Measurements from ENCODE around the gene CPNE2. TPM values are rescaled to one million over a fixed set of nuclear protein-coding genes. Genes with fewer than 3 reads are reported as not detected.
A peak's percentile ranks its signal among the peaks of the same experiment; 100 is the strongest.

CPNE2 gene
- total and polyA plus RNA-seq, 10 of the 15 experiments (the other 5 are each of a cell fraction or from before 2014, with no cell fraction given) = 3.1 to 22.1 (median 9.9) TPM

GRCh38 chr16:57184113-57184512 is 91.7 kb downstream of the CPNE2 start:
- FAIRE-seq = no peak
- ChIA-PET CTCF (interaction anchor here (0.6 to 1.5 kb wide), 3 partner anchors 12 to 101 kb away, joined by 3 to 8 read pairs (median 3); partner anchors contain the start of gene CPNE2), POLR2A (no interaction called here), RAD21 (ENCODE audit: unreplicated experiment) (interaction anchor here (0.9 to 1.2 kb wide), 3 partner anchors 56 to 218 kb away, joined by 3 read pairs; no protein-coding TSS in a partner anchor), SMC1A (ENCODE audit: uncharacterized antibody, unreplicated experiment) (interaction anchor here (0.8 to 1.1 kb wide), 3 partner anchors 9 to 143 kb away, joined by 3 to 4 read pairs (median 3); no protein-coding TSS in a partner anchor)
- Histone ChIP-seq H3K9ac (ENCODE audit: control insufficient read depth, insufficient read depth, low read length) (peak overlapping the region; percentile 95), H3K9me3 (replicated peaks; ENCODE audit: control insufficient read depth, insufficient read depth, low read length) (no peaks in the 10 kb centered on the region), H4K20me1 (ENCODE audit: control insufficient read depth, insufficient read depth) (no peaks in the 10 kb centered on the region), H3K27ac (ENCODE audit: control insufficient read depth, insufficient read depth) (0 out of 2 replicates have a peak overlapping the region, but pooled peaks have one; percentile 94), H3K79me2 (ENCODE audit: control insufficient read depth, insufficient read depth, low read length) (peaks cover 84% of the 10 kb centered on the region), H3K4me1 (ENCODE audit: control insufficient read depth, insufficient read depth, low read length) (peaks cover 5% of the 10 kb centered on the region; the same call in 1 of the 2 replicates), H3K4me3 (peak overlapping the region; percentile 81), H3K4me2 (ENCODE audit: control insufficient read depth, insufficient read depth) (peak overlapping the region; percentile 85), H3K27me3 (replicated peaks in 1 of 2; ENCODE audit: control insufficient read depth in 2 of 2, insufficient read depth in 2 of 2, low read length in 1 of 2) (no peaks in the 10 kb centered on the region), H2AFZ (ENCODE audit: control insufficient read depth, low read depth, low read length) (no peak overlapping the region), H3K36me3 (ENCODE audit: control insufficient read depth in 2 of 2, insufficient read depth in 2 of 2, low read length in 1 of 2) (no peaks in the 10 kb centered on the region)
- DNase-seq (ENCODE audit: low read depth, low spot score) = no peak
- no TSS peak for BruUV-seq (replicated peaks)
- TF ChIP-seq E2F4 (IDR thresholded peaks at IDR 0.05; ENCODE audit: low read depth, low read length) (no peak), TARDBP (IDR thresholded peaks at IDR 0.05; ENCODE audit: borderline replicate concordance) (no peak), ATF2 (IDR thresholded peaks at IDR 0.05; ENCODE audit: low read length) (no peak), IRF3 (IDR thresholded peaks at IDR 0.05) (no peak), HDAC2 (IDR thresholded peaks at IDR 0.05) (no peak), EP300 (IDR thresholded peaks at IDR 0.05; ENCODE audit: borderline replicate concordance in 1 of 2, control insufficient read depth in 1 of 2, low read depth in 2 of 2, low read length in 2 of 2) (no peak)
- 86% methylated on average over 4 of the region's 4 CpGs for WGBS (ENCODE audit: insufficient coverage, insufficient replicate concordance, low lambda C conversion rate, missing lambda C conversion rate)
- no peak for ATAC-seq
- in situ Hi-C loops (cut with MboI) (no loop called here), intact Hi-C loops (cut with micrococcal nuclease; ENCODE audit: unreplicated experiment) (no loop called here)
